ENCODE measurements around the gene DAPK2.

The DAPK2 gene

DNA sequence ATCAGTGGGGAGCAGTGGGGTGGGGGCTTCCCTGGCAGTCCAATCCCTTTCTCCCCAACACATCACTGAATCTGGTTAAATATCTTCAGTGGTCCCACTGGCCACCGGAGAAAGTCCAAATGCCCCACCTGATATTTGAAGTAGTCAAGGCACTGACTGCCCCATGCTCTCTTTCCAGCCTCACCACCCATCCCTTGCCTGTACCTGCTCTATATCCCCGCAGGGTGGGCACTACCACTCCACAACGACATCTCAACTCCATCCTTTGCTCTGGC is 101.7 kb downstream of the DAPK2 start:
- H3K4me3 Mint-ChIP-seq: no peak overlapping the region
- H3K27me3 Mint-ChIP-seq: no peaks in the 10 kb centered on the region
- H3K9me3 Mint-ChIP-seq: no peaks in the 10 kb centered on the region
- H3K27ac Mint-ChIP-seq: no peak overlapping the region
- H3K4me1 Mint-ChIP-seq (ENCODE audit: low read depth): peaks cover 11% of the 10 kb centered on the region
- H3K36me3 Mint-ChIP-seq (ENCODE audit: low read depth): no peaks in the 10 kb centered on the region

DNA sequence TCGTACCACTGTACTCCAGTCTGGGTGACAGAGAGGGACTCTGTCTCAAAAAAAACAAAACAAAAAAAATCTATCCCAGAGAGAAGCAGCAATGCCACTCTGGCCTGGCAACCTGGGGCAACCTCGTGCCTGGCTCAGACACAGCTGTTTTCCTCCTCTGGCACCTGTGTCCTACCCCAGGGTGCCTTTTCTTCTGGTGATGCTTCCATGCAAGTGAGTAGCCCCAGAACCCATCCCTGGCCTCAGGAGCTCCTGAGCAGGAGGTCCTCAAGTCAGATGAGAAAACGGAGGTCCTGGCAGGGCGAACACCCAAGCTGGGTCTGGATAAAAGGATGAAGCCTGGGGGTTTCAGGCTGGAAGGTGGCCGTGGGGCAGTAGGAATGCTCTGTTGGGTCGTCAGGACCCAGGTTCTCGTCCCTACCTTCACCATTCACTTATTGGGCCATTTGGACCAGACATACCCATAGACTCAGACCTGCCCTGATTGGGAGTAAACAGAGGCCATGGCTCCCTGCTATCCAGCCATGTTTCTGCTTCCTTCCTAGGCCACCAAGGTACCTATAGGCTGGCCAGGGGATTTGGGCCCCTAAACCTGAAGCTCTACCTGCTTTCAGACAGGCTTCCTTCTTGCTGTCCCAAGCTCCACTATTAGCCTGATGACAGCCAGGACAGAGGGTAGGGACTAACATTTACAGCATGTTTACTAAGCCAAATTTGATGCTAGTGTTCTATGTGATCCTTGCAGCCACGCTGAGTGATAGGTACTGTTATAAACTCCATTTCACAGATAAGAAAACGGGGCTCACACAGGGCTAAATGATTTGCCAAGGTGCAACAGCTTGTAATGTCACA is 102.2 kb downstream of the DAPK2 start:
- Mint-ChIP-seq H3K9me3 (no peaks in the 10 kb centered on the region), H3K27ac (no peak overlapping the region), H3K4me3 (no peak overlapping the region), H3K4me1 (ENCODE audit: low read depth) (peaks cover 16% of the 10 kb centered on the region), H3K36me3 (ENCODE audit: low read depth) (no peaks in the 10 kb centered on the region), H3K27me3 (no peaks in the 10 kb centered on the region)

DNA sequence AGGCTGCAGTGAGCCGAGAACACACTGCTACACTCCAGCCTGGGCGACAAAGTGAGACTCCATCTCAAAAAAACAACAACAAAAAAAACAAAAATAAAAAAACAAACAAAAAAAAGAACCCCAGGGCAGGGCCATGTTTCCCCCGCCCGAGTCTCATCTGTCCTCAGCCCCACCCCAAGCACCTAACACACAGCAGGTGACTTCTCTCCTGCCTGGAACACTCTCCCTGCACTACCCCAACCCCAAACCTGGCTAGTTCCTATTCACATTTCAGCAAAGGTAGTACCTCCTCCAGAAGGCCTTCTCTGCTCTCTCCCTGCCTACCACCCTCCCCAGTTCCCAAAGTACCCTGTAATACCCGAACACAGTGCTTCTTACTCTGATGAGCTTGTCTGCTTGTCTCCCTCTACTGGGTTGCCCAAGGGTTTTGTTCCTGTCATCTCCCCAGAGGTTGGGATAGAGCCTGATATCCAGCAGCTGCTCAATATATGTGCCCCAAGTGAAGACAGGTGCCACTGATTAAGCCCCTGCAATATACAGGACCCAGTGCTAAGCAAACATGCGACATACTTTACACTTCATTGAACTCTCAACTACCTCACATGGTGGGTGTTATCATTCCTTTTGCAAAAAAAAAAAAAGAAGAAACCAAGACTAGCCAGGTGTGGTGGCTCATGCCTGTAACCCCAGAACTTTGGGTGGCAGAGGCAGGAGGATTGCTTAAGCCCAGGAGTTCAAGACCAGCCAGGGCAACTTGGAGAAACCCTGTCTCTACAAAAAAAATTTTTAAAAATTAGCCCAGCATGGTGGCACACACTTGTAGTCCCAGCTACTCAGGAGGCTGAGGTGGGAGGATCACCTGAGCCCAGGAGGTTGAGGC is 103.6 kb downstream of the DAPK2 start:
- Mint-ChIP-seq H3K27me3 (no peaks in the 10 kb centered on the region), H3K4me1 (ENCODE audit: low read depth) (peaks cover 30% of the 10 kb centered on the region), H3K4me3 (no peak overlapping the region), H3K9me3 (no peaks in the 10 kb centered on the region), H3K36me3 (ENCODE audit: low read depth) (no peaks in the 10 kb centered on the region), H3K27ac (peak overlapping the region; percentile 4)

DNA sequence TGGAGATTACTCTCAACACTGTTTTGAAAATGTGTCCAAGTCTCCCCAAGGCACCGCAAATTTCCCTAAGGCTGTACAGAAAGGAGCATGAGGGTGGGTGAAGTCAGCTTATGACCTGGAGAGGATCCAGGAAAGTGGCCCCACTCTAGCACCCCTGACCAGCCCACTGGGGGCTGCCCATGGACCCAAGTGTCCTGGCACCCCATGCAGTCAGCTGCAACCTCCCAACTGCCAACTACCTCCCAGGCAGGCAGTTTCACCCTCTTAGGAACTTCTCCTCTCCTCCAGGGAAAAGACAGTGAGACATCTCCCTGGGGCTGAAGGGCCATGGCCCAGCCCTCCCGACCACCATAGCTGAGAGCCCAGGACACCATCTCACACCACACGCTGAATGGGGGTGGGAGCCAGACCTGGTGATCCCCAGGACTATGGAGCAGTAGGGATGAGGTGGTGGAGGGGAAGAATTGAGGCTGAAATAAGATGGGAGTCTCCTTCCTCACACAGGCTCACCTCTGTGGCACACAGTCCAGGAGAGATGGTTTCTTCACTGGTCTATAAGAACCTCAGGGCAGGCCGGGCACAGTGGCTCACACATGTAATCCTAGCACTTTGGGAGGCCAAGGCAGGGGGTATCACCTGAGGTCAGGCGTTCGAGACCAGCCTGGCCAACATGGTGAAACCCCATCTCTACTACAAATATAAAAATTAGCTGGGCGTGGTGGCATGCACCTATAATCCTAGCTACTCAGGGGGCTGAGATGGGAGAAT is 104.4 kb downstream of the DAPK2 start:
- Mint-ChIP-seq H3K27me3 (no peaks in the 10 kb centered on the region), H3K27ac (no peak overlapping the region), H3K4me1 (ENCODE audit: low read depth) (peaks cover 30% of the 10 kb centered on the region), H3K9me3 (no peaks in the 10 kb centered on the region), H3K4me3 (no peak overlapping the region), H3K36me3 (ENCODE audit: low read depth) (no peaks in the 10 kb centered on the region)

DNA sequence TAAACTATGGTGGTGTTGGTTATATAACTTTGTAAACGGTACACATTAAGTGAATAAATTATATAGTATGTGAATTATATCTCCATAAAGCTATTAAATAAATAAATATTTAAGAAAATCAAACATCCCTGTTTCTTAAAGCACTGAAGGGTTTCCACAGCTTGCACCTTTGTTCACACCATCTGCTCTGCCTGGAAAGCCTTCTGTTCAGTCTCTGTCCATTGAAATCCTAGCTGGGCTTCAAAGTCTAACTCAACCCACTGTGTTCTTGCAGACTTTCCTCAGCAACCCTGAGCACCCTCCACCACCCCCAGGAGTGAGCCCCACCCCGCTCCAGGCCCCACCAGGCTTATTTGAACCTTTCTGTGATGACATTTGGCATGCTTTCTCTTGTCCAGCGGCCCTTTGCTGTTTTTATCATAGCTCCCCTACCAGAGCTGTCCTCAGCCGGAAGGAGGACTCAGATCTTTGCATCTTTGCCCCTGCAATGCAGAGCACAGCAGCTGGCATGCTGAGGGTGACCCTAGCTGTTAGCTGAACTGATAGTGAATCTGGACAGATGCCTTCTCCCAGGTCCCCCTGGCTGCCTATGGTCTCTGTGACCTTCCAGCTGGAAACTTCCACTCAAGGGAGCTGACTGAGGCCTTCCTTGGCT is 105.2 kb downstream of the DAPK2 start:
- Mint-ChIP-seq H3K36me3 (ENCODE audit: low read depth) (no peaks in the 10 kb centered on the region), H3K27me3 (no peaks in the 10 kb centered on the region), H3K4me1 (ENCODE audit: low read depth) (peaks cover 30% of the 10 kb centered on the region), H3K4me3 (no peak overlapping the region), H3K27ac (no peak overlapping the region), H3K9me3 (no peaks in the 10 kb centered on the region)

DNA sequence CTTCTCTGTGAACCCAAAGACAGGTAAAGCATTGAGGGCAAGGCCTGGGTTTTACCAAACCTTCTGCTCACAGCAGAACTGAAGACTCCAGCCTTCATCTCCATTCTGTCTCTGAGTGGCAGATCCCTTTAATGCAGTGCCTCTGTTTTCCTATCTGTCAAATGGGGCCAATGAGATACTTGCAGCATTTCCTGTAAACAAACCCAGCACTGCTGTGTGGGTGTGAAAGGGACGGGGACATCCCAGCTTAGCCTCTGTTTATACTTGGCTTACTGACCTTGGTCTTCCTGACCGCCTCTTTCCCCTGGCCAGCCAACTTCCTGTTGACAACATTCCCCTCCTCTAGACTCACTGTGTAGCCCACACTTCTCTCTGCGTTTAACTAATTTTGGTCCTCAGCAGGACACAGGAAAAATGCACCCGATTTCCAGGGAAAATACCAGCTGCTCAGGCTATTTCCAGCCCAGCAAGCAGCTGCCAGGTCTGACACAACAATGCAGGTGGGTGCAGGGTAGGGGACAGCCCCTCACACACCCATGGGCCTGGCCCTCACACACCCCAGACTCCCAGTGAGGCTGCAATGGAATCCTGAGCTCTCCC is 106.7 kb downstream of the DAPK2 start:
- Mint-ChIP-seq H3K36me3 (ENCODE audit: low read depth) (no peaks in the 10 kb centered on the region), H3K4me3 (peak overlapping the region; percentile 30), H3K4me1 (ENCODE audit: low read depth) (peaks cover 26% of the 10 kb centered on the region), H3K27ac (peak overlapping the region; percentile 93), H3K9me3 (no peaks in the 10 kb centered on the region), H3K27me3 (no peaks in the 10 kb centered on the region)

DNA sequence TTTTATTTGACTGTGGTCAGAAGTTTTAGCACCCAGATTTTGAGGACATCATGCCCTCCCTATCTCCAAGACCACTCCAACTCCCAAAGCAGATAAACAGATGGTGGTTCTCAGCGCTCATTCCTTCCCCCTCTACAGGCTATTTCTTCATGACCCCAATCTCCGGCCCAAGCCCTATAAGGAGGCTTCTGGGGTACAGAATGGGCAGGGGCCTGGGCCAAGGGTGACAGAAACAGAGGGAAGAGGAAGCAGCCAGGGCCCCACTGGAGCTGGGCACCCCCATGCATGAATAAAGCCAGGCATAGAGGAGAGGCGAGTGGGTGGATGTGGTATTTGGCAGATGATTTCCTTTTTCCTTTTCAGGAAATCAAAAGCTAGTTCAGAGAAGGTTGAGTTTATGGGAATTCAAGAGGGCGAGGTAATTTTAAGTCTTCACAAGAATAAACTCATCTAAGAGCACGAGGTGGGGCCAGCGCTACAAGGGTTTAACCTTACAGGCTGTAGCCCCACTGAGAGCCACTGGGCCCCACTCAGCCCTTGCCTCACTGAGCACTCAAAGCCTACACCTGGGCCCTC is 107.7 kb downstream of the DAPK2 start:
- Mint-ChIP-seq H3K27me3 (no peaks in the 10 kb centered on the region), H3K4me3 (peak overlapping the region; percentile 30), H3K27ac (peak overlapping the region; percentile 93), H3K9me3 (no peaks in the 10 kb centered on the region), H3K36me3 (ENCODE audit: low read depth) (no peaks in the 10 kb centered on the region), H3K4me1 (ENCODE audit: low read depth) (peaks cover 26% of the 10 kb centered on the region)

DNA sequence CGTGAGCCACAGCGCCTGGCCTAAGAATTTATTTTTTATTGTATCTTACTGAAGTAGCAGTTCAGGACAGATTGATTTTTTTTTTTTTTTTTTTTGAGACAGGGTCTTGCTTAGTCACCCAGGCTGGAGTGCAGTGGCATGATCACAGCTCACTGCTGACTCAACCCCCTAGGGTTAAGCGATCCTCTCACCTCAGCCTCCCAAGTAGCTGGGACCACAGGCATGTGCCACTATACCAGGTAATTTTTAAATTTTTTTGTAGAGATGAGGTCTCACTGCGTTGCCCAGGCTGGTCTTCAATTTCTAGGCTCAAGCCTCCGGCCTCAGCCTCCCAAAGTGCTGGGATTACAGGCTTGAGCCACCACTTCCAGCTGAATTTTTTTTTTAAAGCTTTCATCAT is 112.8 kb downstream of the DAPK2 start:
- no peaks in the 10 kb centered on the region for H3K27me3 Mint-ChIP-seq
- peaks cover 9% of the 10 kb centered on the region for H3K4me1 Mint-ChIP-seq (ENCODE audit: low read depth)
- H3K9me3 Mint-ChIP-seq: no peaks in the 10 kb centered on the region
- no peak overlapping the region for H3K27ac Mint-ChIP-seq
- H3K36me3 Mint-ChIP-seq (ENCODE audit: low read depth): no peaks in the 10 kb centered on the region
- H3K4me3 Mint-ChIP-seq: no peak overlapping the region

DNA sequence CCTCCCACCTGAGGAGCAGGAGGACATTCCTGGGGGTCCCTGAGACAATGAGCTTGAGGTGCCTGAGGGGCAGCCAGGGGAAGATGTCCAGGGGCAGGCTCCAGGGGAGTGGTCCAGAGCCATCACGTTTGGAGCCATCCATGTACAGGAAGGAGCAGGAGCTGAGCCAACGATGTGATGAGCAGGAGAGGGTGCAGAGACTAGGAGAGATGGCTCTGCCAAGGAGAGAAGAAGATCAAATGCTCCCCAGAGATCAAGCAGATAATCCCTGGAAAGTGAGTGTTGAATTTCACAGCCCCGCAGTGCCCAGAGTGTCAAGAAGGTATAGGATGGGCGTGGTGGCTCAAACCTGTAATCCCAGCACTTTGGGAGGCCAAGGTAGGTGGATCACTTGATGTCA is 114.7 kb downstream of the DAPK2 start:
- Mint-ChIP-seq H3K27me3 (no peaks in the 10 kb centered on the region), H3K4me3 (no peak overlapping the region), H3K4me1 (ENCODE audit: low read depth) (no peaks in the 10 kb centered on the region), H3K27ac (no peak overlapping the region), H3K36me3 (ENCODE audit: low read depth) (no peaks in the 10 kb centered on the region), H3K9me3 (no peaks in the 10 kb centered on the region)

DNA sequence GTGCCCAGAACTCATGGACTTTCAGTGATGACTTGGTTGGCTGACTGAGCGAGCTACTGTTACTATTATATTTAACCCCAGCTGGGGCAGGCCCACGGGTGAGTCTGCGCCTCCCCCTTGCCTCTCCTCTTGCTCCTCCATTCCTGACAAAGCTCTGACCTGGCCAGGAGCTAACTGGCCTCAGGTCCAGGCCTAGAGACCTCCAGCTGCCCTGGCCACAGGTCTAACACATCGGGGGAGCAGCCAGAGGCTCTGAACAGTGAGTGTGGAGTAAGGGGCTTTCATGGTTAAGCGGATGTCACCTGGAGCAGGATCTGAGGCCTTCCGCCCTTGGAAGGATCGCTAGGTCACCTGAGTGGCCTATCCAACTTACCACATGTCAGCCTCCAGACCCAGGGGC is 116.3 kb downstream of the DAPK2 start:
- H3K27me3 Mint-ChIP-seq: no peaks in the 10 kb centered on the region
- no peak overlapping the region for H3K4me3 Mint-ChIP-seq
- H3K9me3 Mint-ChIP-seq: no peaks in the 10 kb centered on the region
- no peaks in the 10 kb centered on the region for H3K36me3 Mint-ChIP-seq (ENCODE audit: low read depth)
- H3K4me1 Mint-ChIP-seq (ENCODE audit: low read depth): no peaks in the 10 kb centered on the region
- no peak overlapping the region for H3K27ac Mint-ChIP-seq

DNA sequence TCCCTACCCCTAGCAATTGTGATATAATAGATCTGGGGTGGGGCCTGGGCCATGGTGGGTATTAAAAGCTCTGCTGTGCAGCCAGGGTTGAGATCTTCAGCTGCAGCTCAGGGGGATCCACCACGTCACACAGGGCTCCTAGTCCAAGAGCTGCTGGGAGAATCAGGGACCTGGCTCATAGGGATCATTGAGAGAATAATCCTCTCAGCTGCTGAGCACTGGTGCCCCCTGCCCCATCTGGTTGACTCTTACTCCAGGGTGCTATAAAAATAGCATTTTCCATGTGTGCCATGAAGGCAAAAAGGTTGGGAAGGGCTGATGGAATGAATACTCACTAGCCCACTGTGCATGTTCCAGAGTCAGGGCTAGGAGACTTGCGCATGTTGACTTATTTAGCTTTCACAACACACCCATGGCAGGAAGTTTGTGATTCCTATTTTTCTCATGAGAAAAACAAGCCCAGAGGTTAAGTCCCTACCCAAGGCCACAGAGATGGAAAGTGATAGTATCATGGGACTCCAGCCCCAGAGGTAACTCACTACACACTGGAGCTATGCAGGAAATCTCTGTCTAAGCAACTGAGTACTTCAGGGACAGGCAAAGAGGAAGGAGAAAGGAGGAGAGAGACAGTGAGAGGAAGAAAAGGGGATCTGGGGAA is 118.0 kb downstream of the DAPK2 start:
- Mint-ChIP-seq H3K9me3 (no peaks in the 10 kb centered on the region), H3K27ac (peak overlapping the region; percentile 42), H3K4me3 (no peak overlapping the region)

DNA sequence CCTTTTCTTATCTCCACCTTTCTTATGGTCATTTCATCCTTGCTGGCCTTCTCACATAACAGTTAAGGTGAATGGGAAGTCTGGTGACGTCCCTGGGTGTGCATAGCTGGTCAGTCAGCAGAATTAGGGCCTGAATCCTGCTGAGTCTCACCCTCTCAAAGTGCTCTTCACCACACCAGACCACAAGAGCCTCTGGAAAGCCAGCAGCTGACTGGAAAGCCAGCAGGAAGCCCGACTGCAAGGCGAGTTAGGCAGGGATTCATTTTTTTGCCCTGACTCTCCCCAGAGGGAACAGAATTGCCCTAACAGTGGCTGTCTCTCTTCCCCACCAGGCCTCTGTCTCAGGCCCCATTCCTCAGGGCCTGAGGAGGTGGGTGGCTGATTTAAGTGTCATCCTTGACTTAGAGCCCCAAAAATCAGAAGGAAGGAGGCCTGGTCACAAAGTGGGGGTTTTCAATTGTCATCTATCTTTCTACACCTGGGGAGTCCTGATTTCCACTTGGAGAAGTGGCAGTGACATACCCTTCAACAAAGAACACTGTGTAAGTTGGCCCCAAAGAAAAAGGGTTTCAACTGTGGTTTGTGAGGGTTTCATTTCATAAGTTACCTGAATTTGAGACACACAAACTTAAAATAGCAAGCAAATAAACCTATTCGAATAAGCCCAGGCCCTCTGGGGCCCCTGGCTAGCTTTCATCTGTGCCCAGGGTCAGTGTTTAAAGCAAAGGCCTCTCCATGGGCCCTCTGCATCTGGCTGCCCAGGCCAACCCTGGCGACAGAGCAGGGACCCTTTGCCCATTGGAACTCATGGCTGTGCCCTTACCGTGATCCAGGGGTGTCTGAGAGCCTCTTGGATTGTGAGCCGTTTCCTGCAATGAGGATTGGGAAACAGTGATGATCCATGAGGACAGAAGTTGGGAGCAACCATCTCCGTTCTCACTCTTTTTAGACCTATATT is 122.0 kb downstream of the DAPK2 start:
- Mint-ChIP-seq H3K9me3 (no peaks in the 10 kb centered on the region), H3K27me3 (no peaks in the 10 kb centered on the region), H3K4me1 (ENCODE audit: low read depth) (peaks cover 14% of the 10 kb centered on the region), H3K36me3 (ENCODE audit: low read depth) (no peaks in the 10 kb centered on the region), H3K4me3 (no peak overlapping the region), H3K27ac (no peak overlapping the region)

More for the DNA sequence above, 118.0 kb downstream of the DAPK2 start:
- no peaks in the 10 kb centered on the region for H3K27me3 Mint-ChIP-seq
- no peaks in the 10 kb centered on the region for H3K36me3 Mint-ChIP-seq (ENCODE audit: low read depth)
- no peaks in the 10 kb centered on the region for H3K4me1 Mint-ChIP-seq (ENCODE audit: low read depth)

DNA sequence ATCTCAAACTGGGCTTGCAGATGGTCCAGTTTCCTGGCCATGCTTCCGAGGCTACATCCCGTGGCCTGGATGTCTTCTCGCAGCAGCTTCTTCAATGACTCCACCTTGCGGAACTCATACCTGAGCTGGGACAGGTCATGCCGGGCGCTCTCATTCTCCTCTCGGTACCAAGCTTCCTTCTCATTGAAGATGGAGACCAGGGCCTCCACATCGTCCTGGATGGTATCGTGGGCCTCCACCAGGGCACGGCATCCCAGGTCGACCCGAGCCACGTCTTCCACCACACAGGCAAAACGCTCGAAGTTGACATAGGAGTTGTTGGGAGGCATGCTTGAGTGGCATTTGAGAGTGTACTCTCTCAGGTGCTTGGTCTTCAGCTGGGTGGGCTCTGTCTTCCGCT is 123.4 kb downstream of the DAPK2 start:
- Mint-ChIP-seq H3K4me1 (ENCODE audit: low read depth) (peaks cover 14% of the 10 kb centered on the region), H3K27me3 (no peaks in the 10 kb centered on the region), H3K36me3 (ENCODE audit: low read depth) (no peaks in the 10 kb centered on the region), H3K4me3 (no peak overlapping the region), H3K9me3 (no peaks in the 10 kb centered on the region), H3K27ac (no peak overlapping the region)

All from stimulated activated naive CD8-positive, alpha-beta T cell treated with anti-CD3 and anti-CD28 coated beads, Interleukin-15, Interleukin-2, amounts not matched to agents 100 ng/mL and 50 ng/mL, for 24 hours (primary cell).